H9 (cell line): ENCODE results near the gene SPTLC3. TPM values are rescaled to one million over a fixed set of nuclear protein-coding genes. Genes with fewer than 3 reads are reported as not detected.

Experiments
- DNase-seq: peaks from one replicate; pipeline ENCODE4 v3.0.0-alpha.2; 2017
- H2AFZ ChIP-seq: one replicate; pipeline ENCODE4 v1.6.1; 2013; ENCODE audit warnings: mild to moderate bottlenecking, low read length, control low read depth, moderate library complexity
- H2AK5ac ChIP-seq: 2 replicates; pipeline ENCODE4 v1.6.1; 2013; ENCODE audit warnings: low read length, control low read depth, mixed read lengths; ENCODE audit not compliant: insufficient read length
- H2BK120ac ChIP-seq: one replicate; pipeline ENCODE4 v1.6.1; 2013; ENCODE audit warnings: low read depth, mild to moderate bottlenecking, low read length, control low read depth, inconsistent platforms; ENCODE audit not compliant: poor library complexity, severe bottlenecking
- H2BK12ac ChIP-seq: 2 replicates; pipeline ENCODE4 v1.6.1; 2013; ENCODE audit warnings: low read length, control low read depth, mixed read lengths, low read depth; ENCODE audit not compliant: insufficient read length
- H2BK15ac ChIP-seq: 2 replicates; pipeline ENCODE4 v1.6.1; 2013; ENCODE audit warnings: low read depth, low read length, control low read depth
- H2BK20ac ChIP-seq: one replicate; pipeline ENCODE4 v1.6.1; 2013; ENCODE audit warnings: low read depth, mild to moderate bottlenecking, low read length, control low read depth, inconsistent platforms; ENCODE audit not compliant: poor library complexity, severe bottlenecking
- H2BK5ac ChIP-seq: 2 replicates; pipeline ENCODE4 v1.6.1; 2013; ENCODE audit warnings: low read length, control low read depth, mixed read lengths; ENCODE audit not compliant: insufficient read length
- H3K14ac ChIP-seq: 2 replicates; pipeline ENCODE4 v1.6.1; 2013; ENCODE audit warnings: low read length, control low read depth; ENCODE audit not compliant: insufficient read depth
- H3K18ac ChIP-seq: 2 replicates; pipeline ENCODE4 v1.6.1; 2013; ENCODE audit warnings: low read depth, mild to moderate bottlenecking, mixed read lengths, low read length, control low read depth; ENCODE audit not compliant: insufficient read length
- H3K23ac ChIP-seq: 2 replicates; pipeline ENCODE4 v1.6.1; 2013; ENCODE audit warnings: low read length, control low read depth, mixed read lengths, low read depth; ENCODE audit not compliant: insufficient read length
- H3K23me2 ChIP-seq: 2 replicates; pipeline ENCODE4 v1.6.1; 2013; ENCODE audit warnings: low read depth, mild to moderate bottlenecking, mixed read lengths, low read length, control low read depth; ENCODE audit not compliant: insufficient read length, poor library complexity, severe bottlenecking
- H3K27ac ChIP-seq: 2 replicates; pipeline ENCODE4 v1.5.1; 2013; ENCODE audit warnings: low read length, control low read depth, mixed read lengths, low read depth; ENCODE audit not compliant: insufficient read length
- H3K27me3 ChIP-seq: 2 replicates; pipeline ENCODE4 v1.6.1; 2013; ENCODE audit warnings: low read length, control low read depth, inconsistent platforms; ENCODE audit not compliant: insufficient read depth
- H3K4ac ChIP-seq: 2 replicates; pipeline ENCODE4 v1.6.1; 2013; ENCODE audit warnings: low read depth, mild to moderate bottlenecking, control low read depth, inconsistent platforms, low read length, moderate library complexity
- H3K4me1 ChIP-seq: 2 replicates; pipeline ENCODE4 v1.6.1; 2013; ENCODE audit warnings: low read length, control low read depth, inconsistent platforms; ENCODE audit not compliant: insufficient read depth
- H3K4me2 ChIP-seq: 2 replicates; pipeline ENCODE4 v1.6.1; 2013; ENCODE audit warnings: low read length, control low read depth, mixed read lengths; ENCODE audit not compliant: insufficient read length, insufficient read depth
- H3K56ac ChIP-seq: 2 replicates; pipeline ENCODE4 v1.6.1; 2013; ENCODE audit warnings: low read depth, mild to moderate bottlenecking, mixed read lengths, low read length, control low read depth; ENCODE audit not compliant: insufficient read length
- H3K79me1 ChIP-seq: 2 replicates; pipeline ENCODE4 v1.6.1; 2013; ENCODE audit warnings: low read depth, mild to moderate bottlenecking, moderate library complexity, low read length, control low read depth, inconsistent platforms; ENCODE audit not compliant: insufficient read depth, poor library complexity, severe bottlenecking
- H3K79me2 ChIP-seq: 2 replicates; pipeline ENCODE4 v1.6.1; 2013; ENCODE audit warnings: low read length, control low read depth, inconsistent platforms; ENCODE audit not compliant: insufficient read depth
- H3K9ac ChIP-seq: 2 replicates; pipeline ENCODE4 v1.6.1; 2013; ENCODE audit warnings: low read length, control low read depth, mixed read lengths; ENCODE audit not compliant: insufficient read length; ENCODE audit errors: extremely low read depth
- H3K9me3 ChIP-seq: one replicate; pipeline ENCODE4 v1.6.1; 2013; ENCODE audit warnings: low read depth, low read length, inconsistent platforms; ENCODE audit not compliant: control insufficient read depth
- H3T11ph ChIP-seq: one replicate; pipeline ENCODE4 v1.6.1; 2013; ENCODE audit warnings: mild to moderate bottlenecking, low read length, control low read depth, inconsistent platforms
- H4K20me1 ChIP-seq: one replicate; pipeline ENCODE4 v1.6.1; 2013; ENCODE audit not compliant: control insufficient read depth, insufficient read length, insufficient read depth
- H4K5ac ChIP-seq: 2 replicates; pipeline ENCODE4 v1.6.1; 2013; ENCODE audit warnings: low read depth, mild to moderate bottlenecking, mixed read lengths, low read length, control low read depth; ENCODE audit not compliant: insufficient read length
- H4K8ac ChIP-seq: replicated peaks from 2 replicates; pipeline ENCODE4 v1.6.1; 2013; ENCODE audit warnings: low read length, control low read depth, mixed read lengths, low read depth; ENCODE audit not compliant: insufficient read length
- H4K91ac ChIP-seq: 2 replicates; pipeline ENCODE4 v1.6.1; 2013; ENCODE audit warnings: low read depth, mild to moderate bottlenecking, moderate library complexity, mixed read lengths, low read length, control low read depth; ENCODE audit not compliant: insufficient read length
- H3K27ac Mint-ChIP-seq, 3 experiments: 2 replicates in 2 of 3; 3 replicates in 1 of 3; pipeline ENCODE4 v1.8.0; 2020 to 2021; ENCODE audit warnings: mixed read lengths in 3 of 3, mild to moderate bottlenecking in 1 of 3, moderate library complexity in 1 of 3
- H3K27me3 Mint-ChIP-seq: 2 replicates; pipeline ENCODE4 v1.8.0; 2021; ENCODE audit warnings: low read depth, mild to moderate bottlenecking, moderate library complexity, mixed read lengths
- H3K36me3 Mint-ChIP-seq, 3 experiments: 2 replicates in 2 of 3; 3 replicates in 1 of 3; pipeline ENCODE4 v1.8.0; 2020 to 2021; ENCODE audit warnings: low read depth in 3 of 3, mixed read lengths in 3 of 3; ENCODE audit not compliant: insufficient read depth in 1 of 3
- H3K4me1 Mint-ChIP-seq, 2 experiments: 2 replicates each; pipeline ENCODE4 v1.8.0; 2020; ENCODE audit warnings: mixed read lengths in 2 of 2
- H3K4me3 Mint-ChIP-seq, 2 experiments: 2 replicates in 1 of 2; 3 replicates in 1 of 2; pipeline ENCODE4 v1.8.0; 2020 to 2021; ENCODE audit warnings: mild to moderate bottlenecking in 2 of 2, mixed read lengths in 2 of 2, moderate library complexity in 1 of 2
- H3K9me3 Mint-ChIP-seq, 2 experiments: 2 replicates in 1 of 2; 3 replicates in 1 of 2; pipeline ENCODE4 v1.8.0; 2020; ENCODE audit warnings: mild to moderate bottlenecking in 2 of 2, mixed read lengths in 2 of 2, moderate library complexity in 1 of 2
- WGBS: extraction: QIAGEN DNeasy Blood & Tissue Kit; methylation state at CpG from one replicate; pipeline ENCODE4 v1.1.7; 2013; ENCODE audit warnings: missing lambda C conversion rate, low lambda C conversion rate, mixed read lengths; ENCODE audit not compliant: insufficient read length; ENCODE audit errors: extremely low coverage; 5-methylcytosine and 5-hydroxymethylcytosine counted together
- total RNA-seq: library from RNA; stranded (reverse); gene quantifications from 2 replicates; pipeline ENCODE4 v1.2.1, GENCODE V29; 2021
- TF ChIP-seq, protein P1 (sequence below): fragments of 200-600 bp; sonication (generic); conservative IDR thresholded peaks from 3 replicates; pipeline ENCODE4 v1.8.0; 2021; ENCODE audit warnings: antibody characterized with exemption, mild to moderate bottlenecking

The SPTLC3 gene
- total RNA-seq, 1 experiment from 2014 or later = 0.68 TPM

GRCh38 chr20:13119583-13119982, 110.8 kb downstream of the SPTLC3 start:
- no peak overlapping the region for H2BK15ac ChIP-seq
- Mint-ChIP-seq H3K9me3 (no peaks in the 10 kb centered on the region), H3K27me3 (no peaks in the 10 kb centered on the region; the same call in 1 of the 2 replicates), H3K4me1 (peaks cover 6% of the 10 kb centered on the region in 2 experiments), H3K27ac (no peak overlapping the region), H3K4me3 (no peak overlapping the region), H3K36me3 (no peaks in the 10 kb centered on the region)
- peak; percentile 52 for DNase-seq
- H4K20me1 ChIP-seq = no peaks in the 10 kb centered on the region
- H4K91ac ChIP-seq = no peak overlapping the region
- no peak overlapping the region for H3K9ac ChIP-seq
- H3K4ac ChIP-seq = no peak overlapping the region
- H2BK20ac ChIP-seq = no peak overlapping the region
- H3K23me2 ChIP-seq = no peaks in the 10 kb centered on the region
- no peak overlapping the region for H3T11ph ChIP-seq
- WGBS = no CpG with 5 or more reads among the region's 6 CpGs
- no peak overlapping the region for H4K5ac ChIP-seq
- no peaks in the 10 kb centered on the region for H3K9me3 ChIP-seq
- no peak overlapping the region for H3K14ac ChIP-seq
- H2AFZ ChIP-seq = peak overlapping the region; percentile 42
- H2BK5ac ChIP-seq = no peak overlapping the region
- H3K4me2 ChIP-seq = no peak overlapping the region
- TF ChIP-seq, protein P1, sequence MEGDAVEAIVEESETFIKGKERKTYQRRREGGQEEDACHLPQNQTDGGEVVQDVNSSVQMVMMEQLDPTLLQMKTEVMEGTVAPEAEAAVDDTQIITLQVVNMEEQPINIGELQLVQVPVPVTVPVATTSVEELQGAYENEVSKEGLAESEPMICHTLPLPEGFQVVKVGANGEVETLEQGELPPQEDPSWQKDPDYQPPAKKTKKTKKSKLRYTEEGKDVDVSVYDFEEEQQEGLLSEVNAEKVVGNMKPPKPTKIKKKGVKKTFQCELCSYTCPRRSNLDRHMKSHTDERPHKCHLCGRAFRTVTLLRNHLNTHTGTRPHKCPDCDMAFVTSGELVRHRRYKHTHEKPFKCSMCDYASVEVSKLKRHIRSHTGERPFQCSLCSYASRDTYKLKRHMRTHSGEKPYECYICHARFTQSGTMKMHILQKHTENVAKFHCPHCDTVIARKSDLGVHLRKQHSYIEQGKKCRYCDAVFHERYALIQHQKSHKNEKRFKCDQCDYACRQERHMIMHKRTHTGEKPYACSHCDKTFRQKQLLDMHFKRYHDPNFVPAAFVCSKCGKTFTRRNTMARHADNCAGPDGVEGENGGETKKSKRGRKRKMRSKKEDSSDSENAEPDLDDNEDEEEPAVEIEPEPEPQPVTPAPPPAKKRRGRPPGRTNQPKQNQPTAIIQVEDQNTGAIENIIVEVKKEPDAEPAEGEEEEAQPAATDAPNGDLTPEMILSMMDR = peak; percentile 88
- no peak overlapping the region for H3K18ac ChIP-seq
- no peak overlapping the region for H4K8ac ChIP-seq
- no peak overlapping the region for H3K27ac ChIP-seq
- no peaks in the 10 kb centered on the region for H3K79me1 ChIP-seq
- no peak overlapping the region for H2AK5ac ChIP-seq
- no peak overlapping the region for H3K56ac ChIP-seq
- no peaks in the 10 kb centered on the region for H3K79me2 ChIP-seq
- no peak overlapping the region for H3K23ac ChIP-seq
- H2BK120ac ChIP-seq = no peak overlapping the region
- H3K27me3 ChIP-seq = no peaks in the 10 kb centered on the region
- no peaks in the 10 kb centered on the region for H3K4me1 ChIP-seq
- no peak overlapping the region for H2BK12ac ChIP-seq
